ENCODE data around the gene PNLIPRP2.
A peak's percentile ranks its signal among the peaks of the same experiment; 100 is the strongest.

The PNLIPRP2 gene

GRCh38 chr10:116688241-116688711, 67.5 kb downstream of the PNLIPRP2 start:
- peaks cover 49% of the 10 kb centered on the region for H3K4me1 Mint-ChIP-seq
- no peak overlapping the region for H3K27ac Mint-ChIP-seq
- TF ChIP-seq CTCF (IDR thresholded peaks at IDR 0.05) = no peak
- H3K27me3 Mint-ChIP-seq (ENCODE audit: low read depth, poor library complexity) = peaks cover 44% of the 10 kb centered on the region
- H3K4me3 Mint-ChIP-seq = no peak overlapping the region
- no peak for DNase-seq
- H3K9me3 Mint-ChIP-seq = no peaks in the 10 kb centered on the region
- no peaks in the 10 kb centered on the region for H3K36me3 Mint-ChIP-seq (ENCODE audit: low read depth)

GRCh38 chr10:116688741-116689495, 68.2 kb downstream of the PNLIPRP2 start:
- H3K27me3 Mint-ChIP-seq (ENCODE audit: low read depth, poor library complexity) = peaks cover 51% of the 10 kb centered on the region
- no peaks in the 10 kb centered on the region for H3K9me3 Mint-ChIP-seq
- H3K27ac Mint-ChIP-seq = peak overlapping the region; percentile 67
- no peak overlapping the region for H3K4me3 Mint-ChIP-seq
- no peaks in the 10 kb centered on the region for H3K36me3 Mint-ChIP-seq (ENCODE audit: low read depth)
- no peak for TF ChIP-seq CTCF (IDR thresholded peaks at IDR 0.05)
- peaks cover 56% of the 10 kb centered on the region for H3K4me1 Mint-ChIP-seq
- no peak for DNase-seq

- no peak for DNase-seq
- Mint-ChIP-seq H3K9me3 (no peaks in the 10 kb centered on the region), H3K27me3 (ENCODE audit: low read depth, poor library complexity) (peaks cover 56% of the 10 kb centered on the region), H3K36me3 (ENCODE audit: low read depth) (no peaks in the 10 kb centered on the region), H3K27ac (no peak overlapping the region), H3K4me3 (no peak overlapping the region), H3K4me1 (peaks cover 64% of the 10 kb centered on the region)
- no peak for TF ChIP-seq CTCF (IDR thresholded peaks at IDR 0.05)
These were observed 69.0 kb downstream of the PNLIPRP2 start for GRCh38 chr10:116689744-116690143.

- Mint-ChIP-seq H3K9me3 (no peaks in the 10 kb centered on the region), H3K4me1 (peaks cover 70% of the 10 kb centered on the region), H3K27me3 (ENCODE audit: low read depth, poor library complexity) (peaks cover 59% of the 10 kb centered on the region), H3K4me3 (no peak overlapping the region), H3K27ac (no peak overlapping the region), H3K36me3 (ENCODE audit: low read depth) (no peaks in the 10 kb centered on the region)
- peak; percentile 41 for DNase-seq
- TF ChIP-seq CTCF (IDR thresholded peaks at IDR 0.05) = no peak
These were observed 69.9 kb downstream of the PNLIPRP2 start for GRCh38 chr10:116690356-116691322.

- peaks cover 66% of the 10 kb centered on the region for H3K27me3 Mint-ChIP-seq (ENCODE audit: low read depth, poor library complexity)
- H3K4me3 Mint-ChIP-seq = no peak overlapping the region
- H3K9me3 Mint-ChIP-seq = no peaks in the 10 kb centered on the region
- no peaks in the 10 kb centered on the region for H3K36me3 Mint-ChIP-seq (ENCODE audit: low read depth)
- DNase-seq = no peak
- TF ChIP-seq CTCF (IDR thresholded peaks at IDR 0.05) = no peak
- peaks cover 70% of the 10 kb centered on the region for H3K4me1 Mint-ChIP-seq
- no peak overlapping the region for H3K27ac Mint-ChIP-seq
These were observed 70.9 kb downstream of the PNLIPRP2 start for GRCh38 chr10:116691635-116692034.
